Activated CD4-positive, alpha-beta T cell treated with anti-CD3 and anti-CD28 coated beads for 36 hours (primary cell): Measurements from ENCODE around the gene CPEB1. TPM values are rescaled to one million over a fixed set of nuclear protein-coding genes. Genes with fewer than 3 reads are reported as not detected.

Experiments
- ATAC-seq: fragments of 200-7000 bp; cut with Tn5 transposase; one replicate; pipeline ENCODE4 v1.10.0; 2021; ENCODE audit warnings: mild to moderate bottlenecking, moderate library complexity
- CTCF ChIA-PET: fragments of 350-600 bp; sonication (Branson Sonifier 250); formaldehyde crosslinking; loops from one replicate; lab custom pipeline; 2021; ENCODE audit warnings: antibody characterized with exemption; lab: Charles Lee
- POLR2A ChIA-PET: fragments of 350-600 bp; sonication (Branson Sonifier 250); formaldehyde crosslinking; loops from one replicate; lab custom pipeline; 2021; ENCODE audit warnings: antibody characterized with exemption, inconsistent platforms; lab: Charles Lee
- DNase-seq: peaks from one replicate; pipeline ENCODE4 v3.0.0-alpha.2; 2020
- H3K27ac Mint-ChIP-seq: one replicate; pipeline ENCODE4 v1.8.0; 2021; ENCODE audit warnings: mixed read lengths
- H3K27me3 Mint-ChIP-seq: one replicate; pipeline ENCODE4 v1.8.0; 2021; ENCODE audit warnings: mixed read lengths
- H3K36me3 Mint-ChIP-seq: one replicate; pipeline ENCODE4 v1.8.0; 2021; ENCODE audit warnings: low read depth, mixed read lengths
- H3K4me1 Mint-ChIP-seq: one replicate; pipeline ENCODE4 v1.8.0; 2021; ENCODE audit warnings: mixed read lengths
- H3K4me3 Mint-ChIP-seq: one replicate; pipeline ENCODE4 v1.8.0; 2021; ENCODE audit warnings: mild to moderate bottlenecking, moderate library complexity, mixed read lengths
- H3K9me3 Mint-ChIP-seq: one replicate; pipeline ENCODE4 v1.8.0; 2021; ENCODE audit warnings: low read depth, mixed read lengths
- intact Hi-C, 2 experiments: fragments of 100-400 bp; cut with DNase I in 1 of 2; cut with micrococcal nuclease in 1 of 2; formaldehyde crosslinking; loops; one replicate each; pipeline versions ENCODE4 v1.14.2 to v1.15.1; 2022 to 2024; cut with DNase I, micrococcal nuclease
- total RNA-seq, 2 experiments: library from RNA; stranded (reverse); gene quantifications; one replicate each; pipeline ENCODE4 v1.2.3, GENCODE V29; 2021

Gene CPEB1
- total RNA-seq, 2 experiments from 2014 or later = 0.16 to 0.18 TPM

GRCh38 chr15:82585072-82585471 is 62.1 kb downstream of the CPEB1 start:
- no peak overlapping the region for H3K4me3 Mint-ChIP-seq
- ChIA-PET POLR2A (no interaction called here), CTCF (no interaction called here)
- intact Hi-C loops = no loop called here
- H3K27me3 Mint-ChIP-seq = peaks cover 19% of the 10 kb centered on the region
- no peaks in the 10 kb centered on the region for H3K4me1 Mint-ChIP-seq
- ATAC-seq = no peak
- no peak for DNase-seq
- H3K36me3 Mint-ChIP-seq = no peaks in the 10 kb centered on the region
- H3K27ac Mint-ChIP-seq = no peak overlapping the region
- no peaks in the 10 kb centered on the region for H3K9me3 Mint-ChIP-seq

- H3K4me1 Mint-ChIP-seq = no peaks in the 10 kb centered on the region
- H3K9me3 Mint-ChIP-seq = no peaks in the 10 kb centered on the region
- ChIA-PET CTCF (no interaction called here), POLR2A (no interaction called here)
- intact Hi-C loops = no loop called here
- H3K4me3 Mint-ChIP-seq = no peak overlapping the region
- DNase-seq (no peak), ATAC-seq (no peak)
- H3K27me3 Mint-ChIP-seq = peaks cover 14% of the 10 kb centered on the region
- no peaks in the 10 kb centered on the region for H3K36me3 Mint-ChIP-seq
- no peak overlapping the region for H3K27ac Mint-ChIP-seq
Observed at GRCh38 chr15:82580713-82581112, 66.5 kb downstream of the CPEB1 start.

GRCh38 chr15:82575335-82575734 is 71.8 kb downstream of the CPEB1 start:
- DNase-seq (no peak), ATAC-seq (no peak)
- H3K9me3 Mint-ChIP-seq = no peaks in the 10 kb centered on the region
- ChIA-PET POLR2A (no interaction called here), CTCF (interaction anchor here (0.6 kb wide), 1 partner anchor 44 kb away, joined by 3 read pairs; no protein-coding TSS in a partner anchor)
- H3K27me3 Mint-ChIP-seq = peaks cover 14% of the 10 kb centered on the region
- H3K4me1 Mint-ChIP-seq = no peaks in the 10 kb centered on the region
- H3K27ac Mint-ChIP-seq = no peak overlapping the region
- no peaks in the 10 kb centered on the region for H3K36me3 Mint-ChIP-seq
- intact Hi-C loops = no loop called here
- H3K4me3 Mint-ChIP-seq = no peak overlapping the region

GRCh38 chr15:82572986-82573385 is 74.2 kb downstream of the CPEB1 start:
- Mint-ChIP-seq H3K36me3 (no peaks in the 10 kb centered on the region), H3K4me1 (no peaks in the 10 kb centered on the region), H3K27ac (no peak overlapping the region), H3K9me3 (no peaks in the 10 kb centered on the region), H3K4me3 (no peak overlapping the region), H3K27me3 (peaks cover 14% of the 10 kb centered on the region)
- ChIA-PET CTCF (no interaction called here), POLR2A (interaction anchor here (0.7 kb wide), 1 partner anchor 15 kb away, joined by 3 read pairs; no protein-coding TSS in a partner anchor)
- ATAC-seq (no peak), DNase-seq (no peak)
- intact Hi-C loops = no loop called here

- H3K36me3 Mint-ChIP-seq = no peaks in the 10 kb centered on the region
- no peaks in the 10 kb centered on the region for H3K9me3 Mint-ChIP-seq
- ATAC-seq (no peak), DNase-seq (no peak)
- H3K4me3 Mint-ChIP-seq = no peak overlapping the region
- POLR2A ChIA-PET = interaction anchor here (0.7 kb wide), 1 partner anchor 15 kb away, joined by 3 read pairs; no protein-coding TSS in a partner anchor
- intact Hi-C loops = no loop called here
- H3K27me3 Mint-ChIP-seq = peaks cover 14% of the 10 kb centered on the region
- H3K4me1 Mint-ChIP-seq = no peaks in the 10 kb centered on the region
- no peak overlapping the region for H3K27ac Mint-ChIP-seq
- CTCF ChIA-PET = no interaction called here
Observed at GRCh38 chr15:82572311-82572710, 74.9 kb downstream of the CPEB1 start.

- intact Hi-C loops = no loop called here
- H3K27ac Mint-ChIP-seq = no peak overlapping the region
- no peaks in the 10 kb centered on the region for H3K4me1 Mint-ChIP-seq
- no peaks in the 10 kb centered on the region for H3K9me3 Mint-ChIP-seq
- no peaks in the 10 kb centered on the region for H3K36me3 Mint-ChIP-seq
- CTCF ChIA-PET = no interaction called here
- H3K27me3 Mint-ChIP-seq = peaks cover 14% of the 10 kb centered on the region
- ATAC-seq = peak; percentile 66
- no peak overlapping the region for H3K4me3 Mint-ChIP-seq
- POLR2A ChIA-PET = no interaction called here
- peak; percentile 17 for DNase-seq
Observed at GRCh38 chr15:82571722-82572222, 75.4 kb downstream of the CPEB1 start.

- H3K27ac Mint-ChIP-seq = no peak overlapping the region
Observed at GRCh38 chr15:82570721-82571508, 76.2 kb downstream of the CPEB1 start.

GRCh38 chr15:82569834-82570233 is 77.3 kb downstream of the CPEB1 start:
- ATAC-seq (no peak), DNase-seq (no peak)
- Mint-ChIP-seq H3K9me3 (no peaks in the 10 kb centered on the region), H3K36me3 (no peaks in the 10 kb centered on the region), H3K4me1 (no peaks in the 10 kb centered on the region), H3K27me3 (peaks cover 19% of the 10 kb centered on the region), H3K4me3 (no peak overlapping the region), H3K27ac (no peak overlapping the region)
- ChIA-PET CTCF (interaction anchor here (0.7 kb wide), 1 partner anchor 144 kb away, joined by 3 read pairs; no protein-coding TSS in a partner anchor), POLR2A (no interaction called here)
- intact Hi-C loops = no loop called here

More at GRCh38 chr15:82570721-82571508, 76.2 kb downstream of the CPEB1 start:
- no peak overlapping the region for H3K4me3 Mint-ChIP-seq
- intact Hi-C loops = no loop called here
- ChIA-PET POLR2A (no interaction called here), CTCF (no interaction called here)
- no peak for DNase-seq
- H3K27me3 Mint-ChIP-seq = peaks cover 19% of the 10 kb centered on the region
- H3K9me3 Mint-ChIP-seq = no peaks in the 10 kb centered on the region
- ATAC-seq = no peak
- H3K4me1 Mint-ChIP-seq = no peaks in the 10 kb centered on the region
- no peaks in the 10 kb centered on the region for H3K36me3 Mint-ChIP-seq

GRCh38 chr15:82568986-82569385 is 78.2 kb downstream of the CPEB1 start:
- Mint-ChIP-seq H3K27me3 (peaks cover 19% of the 10 kb centered on the region), H3K36me3 (no peaks in the 10 kb centered on the region), H3K9me3 (no peaks in the 10 kb centered on the region), H3K27ac (no peak overlapping the region), H3K4me3 (no peak overlapping the region), H3K4me1 (no peaks in the 10 kb centered on the region)
- ChIA-PET POLR2A (no interaction called here), CTCF (no interaction called here)
- no peak for DNase-seq
- ATAC-seq = no peak
- intact Hi-C loops = no loop called here

GRCh38 chr15:82567661-82568060 is 79.5 kb downstream of the CPEB1 start:
- ChIA-PET POLR2A (no interaction called here), CTCF (interaction anchor here (0.6 to 0.8 kb wide), 2 partner anchors 32 to 208 kb away, joined by 3 to 5 read pairs; no protein-coding TSS in a partner anchor)
- ATAC-seq = no peak
- no peak for DNase-seq
- Mint-ChIP-seq H3K4me1 (no peaks in the 10 kb centered on the region), H3K27ac (no peak overlapping the region), H3K36me3 (no peaks in the 10 kb centered on the region), H3K9me3 (no peaks in the 10 kb centered on the region), H3K27me3 (peaks cover 13% of the 10 kb centered on the region), H3K4me3 (no peak overlapping the region)
- intact Hi-C loops = no loop called here

GRCh38 chr15:82566690-82567089 is 80.5 kb downstream of the CPEB1 start:
- no peaks in the 10 kb centered on the region for H3K9me3 Mint-ChIP-seq
- DNase-seq = no peak
- H3K27me3 Mint-ChIP-seq = peaks cover 9% of the 10 kb centered on the region
- POLR2A ChIA-PET = no interaction called here
- no peak overlapping the region for H3K27ac Mint-ChIP-seq
- H3K36me3 Mint-ChIP-seq = no peaks in the 10 kb centered on the region
- intact Hi-C loops = no loop called here
- H3K4me1 Mint-ChIP-seq = no peaks in the 10 kb centered on the region
- H3K4me3 Mint-ChIP-seq = no peak overlapping the region
- no peak for ATAC-seq
- CTCF ChIA-PET = no interaction called here

GRCh38 chr15:82558502-82558901 is 88.7 kb downstream of the CPEB1 start:
- H3K27me3 Mint-ChIP-seq = no peaks in the 10 kb centered on the region
- H3K36me3 Mint-ChIP-seq = no peaks in the 10 kb centered on the region
- DNase-seq (no peak), ATAC-seq (no peak)
- intact Hi-C loops = no loop called here
- ChIA-PET POLR2A (no interaction called here), CTCF (interaction anchor here (0.6 kb wide), 1 partner anchor 13 kb away, joined by 3 read pairs; no protein-coding TSS in a partner anchor)
- H3K9me3 Mint-ChIP-seq = no peaks in the 10 kb centered on the region
- no peak overlapping the region for H3K4me3 Mint-ChIP-seq
- no peaks in the 10 kb centered on the region for H3K4me1 Mint-ChIP-seq
- no peak overlapping the region for H3K27ac Mint-ChIP-seq
